HepG2 (cell line): ENCODE measurements around the gene TATDN2. TPM values are rescaled to one million over a fixed set of nuclear protein-coding genes. Genes with fewer than 3 reads are reported as not detected.
"Not testable (repeated sequence)": the region's sequence is repeated elsewhere in the genome, so short reads cannot be mapped to it uniquely, and the experiment has no call there.

Experiments used
- ATAC-seq: fragments of 200-7000 bp; cut with Tn5 transposase; 3 replicates; pipeline ENCODE4 v1.9.1; 2020; ENCODE audit warnings: mild to moderate bottlenecking, moderate library complexity
- BruUV-seq: library from RNA; stranded (reverse); fragments of 400-500 nt; replicated peaks from 2 replicates; lab custom pipeline; 2021; lab: Mats Ljungman, UMichigan
- CTCF ChIA-PET: fragments of 300-600 bp; formaldehyde crosslinking; extraction: SDS; loops from one replicate; lab custom pipeline; 2021; ENCODE audit warnings: low total read pairs, inconsistent platforms, low intra/inter-chr PET ratio; lab: Yijun Ruan, JAX
- POLR2A ChIA-PET: fragments of 350-600 bp; sonication (Branson Sonifier 250); formaldehyde crosslinking; loops from one replicate; lab custom pipeline; 2020; ENCODE audit warnings: antibody characterized with exemption, inconsistent platforms; lab: Yijun Ruan, JAX
- DNase-seq: peaks from one replicate; pipeline ENCODE4 v3.0.0-alpha.2; 2015; ENCODE audit warnings: low spot score
- FAIRE-seq: peaks from 3 replicates; lab custom pipeline; 2011; peaks lifted over from hg19 to GRCh38; lab: Jason Lieb, UNC
- H2AFZ ChIP-seq: one replicate; pipeline ENCODE4 v1.6.1; 2011; ENCODE audit warnings: low read length, inconsistent platforms
- H3K27ac ChIP-seq: fragments of 300-600 bp; 3 replicates; pipeline ENCODE4 v1.8.0; 2011; ENCODE audit warnings: mixed run types, mild to moderate bottlenecking, mixed read lengths, low read length, inconsistent platforms; ENCODE audit not compliant: insufficient read depth; ENCODE audit errors: extremely low read length
- H3K27me3 ChIP-seq, 2 experiments: fragments of 200-600 bp in 1 of 2; 2 replicates in 1 of 2; 3 replicates in 1 of 2; pipeline versions ENCODE4 v1.6.0 to v1.8.0; 2011; ENCODE audit warnings: low read length in 2 of 2, mild to moderate bottlenecking in 2 of 2, moderate library complexity in 2 of 2, inconsistent platforms in 1 of 2; ENCODE audit not compliant: insufficient read depth in 2 of 2, control insufficient read depth in 1 of 2
- H3K36me3 ChIP-seq, 2 experiments: fragments of 200-600 bp in 1 of 2; replicated peaks in 1 of 2; 2 replicates in 1 of 2; 3 replicates in 1 of 2; pipeline versions ENCODE4 v1.5.1 to v1.8.0; 2011; ENCODE audit warnings: low read length in 2 of 2, inconsistent platforms in 1 of 2; ENCODE audit not compliant: insufficient read depth in 2 of 2, control insufficient read depth in 1 of 2
- H3K4me1 ChIP-seq: 2 replicates; pipeline ENCODE4 v1.5.1; 2012; ENCODE audit warnings: low read length, inconsistent platforms; ENCODE audit not compliant: insufficient read depth
- H3K4me2 ChIP-seq: 2 replicates; pipeline ENCODE4 v1.6.0; 2011; ENCODE audit warnings: low read depth, low read length, inconsistent platforms
- H3K4me3 ChIP-seq, 3 experiments: fragments of 200-600 bp in 1 of 3; sonication (generic), shearing (Covaris generic) in 1 of 3; replicated peaks in 1 of 3; 2 replicates each; pipeline ENCODE4 v1.5.1; 2011 to 2016; ENCODE audit warnings: low read length in 3 of 3, inconsistent platforms in 2 of 3, low read depth in 2 of 3, mild to moderate bottlenecking in 2 of 3, control low read depth in 1 of 3, mixed read lengths in 1 of 3; ENCODE audit not compliant: insufficient read depth in 1 of 3
- H3K79me2 ChIP-seq: one replicate; pipeline ENCODE4 v1.6.1; 2011; ENCODE audit warnings: low read length, inconsistent platforms; ENCODE audit not compliant: insufficient read depth
- H3K9ac ChIP-seq: 2 replicates; pipeline ENCODE4 v1.6.0; 2011; ENCODE audit warnings: mild to moderate bottlenecking, low read depth, low read length, inconsistent platforms; ENCODE audit not compliant: insufficient read depth
- H3K9me3 ChIP-seq: 2 replicates; pipeline ENCODE4 v1.5.1; 2012; ENCODE audit warnings: mild to moderate bottlenecking, low read length
- H4K20me1 ChIP-seq: 2 replicates; pipeline ENCODE4 v1.6.0; 2011; ENCODE audit warnings: inconsistent platforms, mild to moderate bottlenecking, low read length, moderate library complexity; ENCODE audit not compliant: insufficient read depth
- AGO1 ChIP-seq: fragments of 200-400 bp; formaldehyde crosslinking; IDR thresholded peaks from 2 replicates; pipeline ENCODE4 v1.6.1; 2017; ENCODE audit warnings: mild to moderate bottlenecking, low read depth, low read length, moderate library complexity; ENCODE audit not compliant: poor library complexity, severe bottlenecking
- GTF2F1 ChIP-seq: fragments of 150-350 bp; IDR thresholded peaks from 2 replicates; pipeline ENCODE4 v1.6.1; 2014; ENCODE audit warnings: low read length
- HNF4A ChIP-seq: sonication (generic); formaldehyde crosslinking; IDR thresholded peaks from 2 replicates; pipeline ENCODE4 v1.4.0; 2020; ENCODE audit warnings: missing genetic modification reagents
- SMC3 ChIP-seq: IDR thresholded peaks from 2 replicates; pipeline ENCODE4 v1.6.1; 2011; ENCODE audit warnings: low read length, improper control_type of control experiment
- SOX6 ChIP-seq, 2 experiments: fragments of 450-650 bp in 1 of 2; sonication (generic) in 1 of 2; formaldehyde crosslinking in 1 of 2; IDR thresholded peaks; 2 replicates each; pipeline versions ENCODE4 v1.4.0 to v1.6.1; 2017 to 2020; ENCODE audit warnings: antibody characterized with exemption in 1 of 2, mild to moderate bottlenecking in 1 of 2, missing genetic modification reagents in 1 of 2
- SRY ChIP-seq: sonication (generic); formaldehyde crosslinking; IDR thresholded peaks from 2 replicates; pipeline ENCODE4 v1.8.0; 2022; ENCODE audit warnings: mild to moderate bottlenecking, missing genetic modification reagents
- ZFY ChIP-seq: sonication (generic); formaldehyde crosslinking; IDR thresholded peaks from 2 replicates; pipeline ENCODE4 v1.4.0; 2020; ENCODE audit warnings: missing genetic modification reagents
- ZNF282 ChIP-seq: fragments of 450-650 bp; IDR thresholded peaks from 2 replicates; pipeline ENCODE4 v1.6.1; 2018; ENCODE audit not compliant: partially characterized antibody
- ZNF678 ChIP-seq: sonication (generic); formaldehyde crosslinking; IDR thresholded peaks from 2 replicates; pipeline ENCODE4 v1.4.0; 2020; ENCODE audit warnings: mild to moderate bottlenecking, missing genetic modification reagents
- WGBS: methylation state at CpG from one replicate; pipeline ENCODE4 v1.1.6; 2017; ENCODE audit warnings: low lambda C conversion rate; 5-methylcytosine and 5-hydroxymethylcytosine counted together
- in situ Hi-C: cut with HindIII; loops from 2 replicates; pipeline ENCODE4 v1.10.0; 2017; ENCODE audit warnings: low pct_unique_long_range_greater_than_20kb; ENCODE audit not compliant: extremely low pct_ligation_motif_present
- intact Hi-C: fragments of 100-400 bp; cut with micrococcal nuclease; formaldehyde crosslinking; loops from one replicate; pipeline ENCODE4 v1.10.0; 2022; ENCODE audit not compliant: unreplicated experiment
- polyA plus RNA-seq, 8 experiments: library from polyadenylated mRNA; depleted of rRNA in 3 of 8; stranded (reverse) in 7 of 8; unstranded in 1 of 8; fragments of >200 nt; fragmentation: Illumina TruSeq in 4 of 8; extraction: Trizol in 4 of 8; gene quantifications; 2 replicates each; pipeline versions ENCODE4 v1.2.1 to v1.2.3, GENCODE V29; 2011 to 2016; ENCODE audit warnings: low read depth in 4 of 8, missing spikeins in 1 of 8, mixed read lengths in 1 of 8; ENCODE audit not compliant: insufficient read depth in 1 of 8
- total RNA-seq, 5 experiments: library from RNA; depleted of rRNA; stranded (reverse); fragments of >200 nt; fragmentation: Illumina TruSeq; extraction: Trizol; gene quantifications; 2 replicates each; pipeline ENCODE4 v1.2.3, GENCODE V29; 2016; ENCODE audit warnings: low read depth in 1 of 5

The TATDN2 gene
- total and polyA plus RNA-seq, 2 of the 13 experiments (the other 11 are each of a cell fraction or from before 2014, with no cell fraction given) = 12.1 to 21.9 TPM

DNA sequence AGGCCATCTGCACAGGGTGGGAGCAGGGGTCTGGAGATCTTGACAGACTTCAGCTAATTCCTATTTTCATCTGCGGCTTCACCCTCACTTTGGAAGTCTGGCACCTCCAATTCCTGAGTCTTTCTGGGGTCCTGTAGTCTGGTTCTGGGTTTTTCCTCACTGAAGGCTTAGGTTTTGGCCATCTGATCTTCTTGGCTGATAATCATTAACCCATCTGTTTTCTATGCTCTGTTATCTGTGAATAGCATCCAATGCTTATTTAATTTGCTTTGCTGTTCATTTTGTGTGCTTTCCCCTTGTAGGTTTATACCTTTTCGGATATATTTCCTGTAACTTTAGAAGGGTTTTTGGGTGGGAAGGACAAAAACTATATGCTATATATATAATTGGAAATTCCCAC, 17.6 kb downstream of the TATDN2 start:
- no TSS peak for BruUV-seq
- WGBS = 98% methylated on average over 2 of the region's 2 CpGs

GRCh38 chr3:10266936-10267335, 18.7 kb downstream of the TATDN2 start:
- H3K9ac ChIP-seq, BruUV-seq, DNase-seq, ATAC-seq, CTCF ChIA-PET, H3K27me3 ChIP-seq, H3K27ac ChIP-seq, FAIRE-seq, H2AFZ ChIP-seq, intact Hi-C loops, in situ Hi-C loops, POLR2A ChIA-PET, H3K4me2 ChIP-seq, H3K9me3 ChIP-seq, H3K4me3 ChIP-seq: not testable (repeated sequence)
- WGBS = 94% methylated on average over 7 of the region's 7 CpGs
- Histone ChIP-seq H3K4me1 (peaks cover 25% of the 10 kb centered on the region), H4K20me1 (peaks cover 32% of the 10 kb centered on the region), H3K79me2 (peaks cover 86% of the 10 kb centered on the region), H3K36me3 (peaks cover 28 to 87% of the 10 kb centered on the region in 2 experiments)

More for the DNA sequence above, 17.6 kb downstream of the TATDN2 start:
- Histone ChIP-seq H3K4me3 (no peak overlapping the region), H3K9me3 (no peaks in the 10 kb centered on the region), H2AFZ (no peak overlapping the region), H3K36me3 (peaks cover 28 to 86% of the 10 kb centered on the region in 2 experiments), H3K9ac (no peak overlapping the region), H3K4me2 (no peak overlapping the region), H3K27me3 (no peaks in the 10 kb centered on the region), H3K4me1 (peaks cover 25% of the 10 kb centered on the region), H4K20me1 (peaks cover 32% of the 10 kb centered on the region), H3K79me2 (peaks cover 88% of the 10 kb centered on the region), H3K27ac (no peak overlapping the region)
- in situ Hi-C loops = no loop called here
- intact Hi-C loops = no loop called here
- FAIRE-seq (no peak), ATAC-seq (no peak), DNase-seq (no peak)
- POLR2A ChIA-PET = interaction anchor here (1.1 kb wide), 1 partner anchor 17 kb away, joined by 4 read pairs; the partner anchor contains the start of gene TATDN2
- TF ChIP-seq HNF4A (CRISPR knock-in tag) (no peak), ZNF282 (no peak), ZNF678 (CRISPR knock-in tag) (no peak), SRY (CRISPR knock-in tag) (no peak), ZFY (no peak), GTF2F1 (no peak), SOX6 (IDR thresholded peaks at IDR 0.05) (no peak), SOX6 (CRISPR knock-in tag; IDR thresholded peaks at IDR 0.05) (no peak), AGO1 (no peak), SMC3 (no peak)
- CTCF ChIA-PET = no interaction called here
